ENCODE measurements around the gene TOR2A. TPM values are rescaled to one million over a fixed set of nuclear protein-coding genes. Genes with fewer than 3 reads are reported as not detected.
A peak's percentile ranks its signal among the peaks of the same experiment; 100 is the strongest.
"Not testable (repeated sequence)": the region's sequence is repeated elsewhere in the genome, so short reads cannot be mapped to it uniquely, and the experiment has no call there.

TOR2A gene
- 4.7 TPM for polyA plus RNA-seq (2012; ENCODE audit: missing spikeins)

GRCh38 chr9:127734747-127735529 is at the start of gene TOR2A:
Gene TOR2A (minus strand): TSS chr9:127735294. CDS start chr9:127735270, 24 bp downstream.
- FAIRE-seq (peak; percentile 95), DNase-seq (ENCODE audit: insufficient read length) (peak; percentile 97)
- TF ChIP-seq TAF1 (IDR thresholded peaks at IDR 0.05; ENCODE audit: borderline replicate concordance, low read depth, low read length) (peak; percentile 61; the same call in 1 of the 2 replicates), POLR2AphosphoS5 (IDR thresholded peaks at IDR 0.05; ENCODE audit: low read depth, low read length) (0 out of 2 replicates have a peak, but pooled peaks have one; percentile 53), POLR2A (IDR thresholded peaks at IDR 0.05; ENCODE audit: low read depth, low read length) (peak; percentile 83; the same call in 1 of the 2 replicates)

- peak; percentile 90 for FAIRE-seq
- peak; percentile 56 for DNase-seq (ENCODE audit: insufficient read length)
- TF ChIP-seq TAF1 (IDR thresholded peaks at IDR 0.05; ENCODE audit: borderline replicate concordance, low read depth, low read length) (no peak), POLR2A (IDR thresholded peaks at IDR 0.05; ENCODE audit: low read depth, low read length) (peak; percentile 72)
Measured at GRCh38 chr9:127783111-127784008, 48.3 kb upstream of the TOR2A start.

GRCh38 chr9:127781806-127782205 is 46.7 kb upstream of the TOR2A start:
- TF ChIP-seq POLR2A (IDR thresholded peaks at IDR 0.05; ENCODE audit: low read depth, low read length), result no peak
- no peak for TF ChIP-seq POLR2AphosphoS5 (IDR thresholded peaks at IDR 0.05; ENCODE audit: low read depth, low read length)
- TF ChIP-seq TAF1 (IDR thresholded peaks at IDR 0.05; ENCODE audit: borderline replicate concordance, low read depth, low read length), result no peak
- no peak for FAIRE-seq
- no peak for DNase-seq (ENCODE audit: insufficient read length)

GRCh38 chr9:127780909-127781308 is 45.8 kb upstream of the TOR2A start:
- not testable (repeated sequence) for DNase-seq (ENCODE audit: insufficient read length); FAIRE-seq

- no peak for TF ChIP-seq POLR2AphosphoS5 (IDR thresholded peaks at IDR 0.05; ENCODE audit: low read depth, low read length)
- TF ChIP-seq TAF1 (IDR thresholded peaks at IDR 0.05; ENCODE audit: borderline replicate concordance, low read depth, low read length), result no peak
- no peak for TF ChIP-seq POLR2A (IDR thresholded peaks at IDR 0.05; ENCODE audit: low read depth, low read length)
- no peak for DNase-seq (ENCODE audit: insufficient read length)
Measured at GRCh38 chr9:127780126-127780885, 45.2 kb upstream of the TOR2A start.

GRCh38 chr9:127779136-127779981 is 44.3 kb upstream of the TOR2A start:
- FAIRE-seq (peak; percentile 81), DNase-seq (ENCODE audit: insufficient read length) (no peak)
- TF ChIP-seq TAF1 (IDR thresholded peaks at IDR 0.05; ENCODE audit: borderline replicate concordance, low read depth, low read length), result no peak
- TF ChIP-seq POLR2A (IDR thresholded peaks at IDR 0.05; ENCODE audit: low read depth, low read length), result no peak
- no peak for TF ChIP-seq POLR2AphosphoS5 (IDR thresholded peaks at IDR 0.05; ENCODE audit: low read depth, low read length)

More at GRCh38 chr9:127780126-127780885, 45.2 kb upstream of the TOR2A start:
- FAIRE-seq, result no peak

GRCh38 chr9:127778280-127779135 is 43.4 kb upstream of the TOR2A start, which contains the start of gene SH2D3C:
Gene SH2D3C (minus strand): TSS chr9:127778666. CDS start chr9:127778627, 39 bp downstream.
- TF ChIP-seq TAF1 (IDR thresholded peaks at IDR 0.05; ENCODE audit: borderline replicate concordance, low read depth, low read length), result no peak
- TF ChIP-seq POLR2AphosphoS5 (IDR thresholded peaks at IDR 0.05; ENCODE audit: low read depth, low read length), result 0 out of 2 replicates have a peak, but pooled peaks have one; percentile 14
- no peak for TF ChIP-seq POLR2A (IDR thresholded peaks at IDR 0.05; ENCODE audit: low read depth, low read length)
- no peak for FAIRE-seq
- DNase-seq (ENCODE audit: insufficient read length), result no peak

- no peak for FAIRE-seq
- TF ChIP-seq TAF1 (IDR thresholded peaks at IDR 0.05; ENCODE audit: borderline replicate concordance, low read depth, low read length) (no peak), POLR2AphosphoS5 (IDR thresholded peaks at IDR 0.05; ENCODE audit: low read depth, low read length) (no peak), POLR2A (IDR thresholded peaks at IDR 0.05; ENCODE audit: low read depth, low read length) (no peak)
- no peak for DNase-seq (ENCODE audit: insufficient read length)
Measured at GRCh38 chr9:127777368-127777980, 42.4 kb upstream of the TOR2A start.

GRCh38 chr9:127776924-127777289 is 41.8 kb upstream of the TOR2A start:
- DNase-seq (ENCODE audit: insufficient read length) (no peak), FAIRE-seq (peak; percentile 14)
- TF ChIP-seq TAF1 (IDR thresholded peaks at IDR 0.05; ENCODE audit: borderline replicate concordance, low read depth, low read length) (no peak), POLR2AphosphoS5 (IDR thresholded peaks at IDR 0.05; ENCODE audit: low read depth, low read length) (no peak), POLR2A (IDR thresholded peaks at IDR 0.05; ENCODE audit: low read depth, low read length) (no peak)

Measured in GM12892 (cell line).